Measurements from ENCODE around the gene TK2. TPM values are rescaled to one million over a fixed set of nuclear protein-coding genes. Genes with fewer than 3 reads are reported as not detected.

The TK2 gene
- total RNA-seq, 1 donor from 2014 or later = 28.5 TPM

GRCh38 chr16:66494916-66495315 lies 55.0 kb downstream of the TK2 start:
- Mint-ChIP-seq H3K27me3 (ENCODE audit: low read depth) (peaks cover 3% of the 10 kb centered on the region), H3K36me3 (peaks cover 3% of the 10 kb centered on the region), H3K4me1 (no peaks in the 10 kb centered on the region), H3K4me3 (no peak overlapping the region), H3K27ac (no peak overlapping the region), H3K9me3 (peaks cover 13% of the 10 kb centered on the region)
- TF ChIP-seq CTCF (IDR thresholded peaks at IDR 0.05; ENCODE audit: unreplicated experiment) = no peak
- DNase-seq (ENCODE audit: low spot score in 2 of 2, unreplicated experiment in 2 of 2) = no peak

GRCh38 chr16:66493490-66494401 lies 56.2 kb downstream of the TK2 start:
- no peaks in the 10 kb centered on the region for H3K27me3 Mint-ChIP-seq (ENCODE audit: low read depth)
- H3K36me3 Mint-ChIP-seq = no peaks in the 10 kb centered on the region
- no peak overlapping the region for H3K4me3 Mint-ChIP-seq
- DNase-seq (ENCODE audit: low spot score in 2 of 2, unreplicated experiment in 2 of 2) = no peak
- H3K4me1 Mint-ChIP-seq = no peaks in the 10 kb centered on the region
- H3K27ac Mint-ChIP-seq = no peak overlapping the region
- peaks cover 8% of the 10 kb centered on the region for H3K9me3 Mint-ChIP-seq
- TF ChIP-seq CTCF (IDR thresholded peaks at IDR 0.05; ENCODE audit: unreplicated experiment) = no peak

- H3K4me3 Mint-ChIP-seq = no peak overlapping the region
- H3K27me3 Mint-ChIP-seq (ENCODE audit: low read depth) = no peaks in the 10 kb centered on the region
- H3K36me3 Mint-ChIP-seq = no peaks in the 10 kb centered on the region
- no peak for TF ChIP-seq CTCF (IDR thresholded peaks at IDR 0.05; ENCODE audit: unreplicated experiment)
- H3K9me3 Mint-ChIP-seq = no peaks in the 10 kb centered on the region
- H3K4me1 Mint-ChIP-seq = peaks cover 9% of the 10 kb centered on the region
- DNase-seq (ENCODE audit: low spot score in 2 of 2, unreplicated experiment in 2 of 2) = no peak
- H3K27ac Mint-ChIP-seq = no peak overlapping the region
These were observed 58.2 kb downstream of the TK2 start for GRCh38 chr16:66491716-66492064.

- Mint-ChIP-seq H3K27me3 (ENCODE audit: low read depth) (no peaks in the 10 kb centered on the region), H3K4me3 (no peak overlapping the region), H3K36me3 (no peaks in the 10 kb centered on the region), H3K4me1 (peaks cover 11% of the 10 kb centered on the region), H3K27ac (no peak overlapping the region), H3K9me3 (no peaks in the 10 kb centered on the region)
- no peak for DNase-seq (ENCODE audit: low spot score in 2 of 2, unreplicated experiment in 2 of 2)
- no peak for TF ChIP-seq CTCF (IDR thresholded peaks at IDR 0.05; ENCODE audit: unreplicated experiment)
These were observed 58.9 kb downstream of the TK2 start for GRCh38 chr16:66490774-66491715.

- Mint-ChIP-seq H3K27ac (no peak overlapping the region), H3K36me3 (no peaks in the 10 kb centered on the region), H3K9me3 (no peaks in the 10 kb centered on the region), H3K4me3 (no peak overlapping the region), H3K27me3 (ENCODE audit: low read depth) (no peaks in the 10 kb centered on the region), H3K4me1 (peaks cover 11% of the 10 kb centered on the region)
- no peak for TF ChIP-seq CTCF (IDR thresholded peaks at IDR 0.05; ENCODE audit: unreplicated experiment)
- DNase-seq (ENCODE audit: low spot score in 2 of 2, unreplicated experiment in 2 of 2) = no peak
These were observed 60.1 kb downstream of the TK2 start for GRCh38 chr16:66489818-66490217.
